DND-41 (cell line): Measurements from ENCODE around the gene CAPN14.

ENCODE experiments used
- ATAC-seq: fragments of 200-7000 bp; cut with Tn5 transposase; 3 replicates; pipeline ENCODE4 v1.9.1; 2021; ENCODE audit warnings: low read depth; ENCODE audit not compliant: insufficient read depth
- DNase-seq: peaks from one replicate; pipeline ENCODE4 v3.0.0-alpha.2; 2020
- H2AFZ ChIP-seq: 2 replicates; pipeline ENCODE4 v1.6.0; 2012; ENCODE audit warnings: low read depth, low read length
- H3K27ac ChIP-seq: 2 replicates; pipeline ENCODE4 v1.5.1; 2012; ENCODE audit warnings: low read length, inconsistent platforms
- H3K27me3 ChIP-seq: fragments of 200-600 bp; sonication (generic); 2 replicates; pipeline ENCODE4 v1.6.0; 2012; ENCODE audit warnings: low read length, mild to moderate bottlenecking, inconsistent platforms; ENCODE audit not compliant: insufficient read depth, poor library complexity
- H3K36me3 ChIP-seq: 2 replicates; pipeline ENCODE4 v1.5.1; 2012; ENCODE audit warnings: low read length, inconsistent platforms; ENCODE audit not compliant: insufficient read depth
- H3K4me1 ChIP-seq: 2 replicates; pipeline ENCODE4 v1.5.1; 2012; ENCODE audit warnings: mild to moderate bottlenecking, low read length; ENCODE audit not compliant: insufficient read depth
- H3K4me2 ChIP-seq: 2 replicates; pipeline ENCODE4 v1.6.0; 2012; ENCODE audit warnings: mild to moderate bottlenecking, moderate library complexity, low read length, inconsistent platforms; ENCODE audit not compliant: insufficient read depth
- H3K4me3 ChIP-seq, 2 experiments: fragments of 200-600 bp in 1 of 2; shearing (Covaris generic) in 1 of 2; 2 replicates each; pipeline ENCODE4 v1.5.1; 2012 to 2016; ENCODE audit warnings: inconsistent platforms in 2 of 2, low read length in 2 of 2, mild to moderate bottlenecking in 2 of 2, low read depth in 1 of 2, moderate library complexity in 1 of 2
- H3K79me2 ChIP-seq: 2 replicates; pipeline ENCODE4 v1.6.0; 2012; ENCODE audit warnings: low read length, inconsistent platforms; ENCODE audit not compliant: insufficient read depth
- H3K9ac ChIP-seq: 2 replicates; pipeline ENCODE4 v1.6.0; 2012; ENCODE audit warnings: low read depth, mild to moderate bottlenecking, inconsistent platforms, low read length, moderate library complexity
- H3K9me3 ChIP-seq: 2 replicates; pipeline ENCODE4 v1.5.1; 2012; ENCODE audit warnings: low read length, moderate library complexity, mild to moderate bottlenecking, inconsistent platforms; ENCODE audit not compliant: insufficient read depth, severe bottlenecking
- H4K20me1 ChIP-seq: 2 replicates; pipeline ENCODE4 v1.6.0; 2012; ENCODE audit warnings: low read length; ENCODE audit not compliant: insufficient read depth
- EZH2 ChIP-seq: IDR thresholded peaks from 3 replicates; pipeline ENCODE4 v1.6.1; 2012; ENCODE audit warnings: borderline replicate concordance, low read depth, mild to moderate bottlenecking, moderate library complexity, low read length, inconsistent platforms; ENCODE audit not compliant: severe bottlenecking
- TF ChIP-seq, protein P1 (sequence below): IDR thresholded peaks from 2 replicates; pipeline ENCODE4 v1.5.1; 2012; ENCODE audit warnings: borderline replicate concordance, low read length, moderate library complexity, mild to moderate bottlenecking; ENCODE audit not compliant: poor library complexity, severe bottlenecking; ENCODE audit errors: extremely low read depth

CAPN14 gene

DNA sequence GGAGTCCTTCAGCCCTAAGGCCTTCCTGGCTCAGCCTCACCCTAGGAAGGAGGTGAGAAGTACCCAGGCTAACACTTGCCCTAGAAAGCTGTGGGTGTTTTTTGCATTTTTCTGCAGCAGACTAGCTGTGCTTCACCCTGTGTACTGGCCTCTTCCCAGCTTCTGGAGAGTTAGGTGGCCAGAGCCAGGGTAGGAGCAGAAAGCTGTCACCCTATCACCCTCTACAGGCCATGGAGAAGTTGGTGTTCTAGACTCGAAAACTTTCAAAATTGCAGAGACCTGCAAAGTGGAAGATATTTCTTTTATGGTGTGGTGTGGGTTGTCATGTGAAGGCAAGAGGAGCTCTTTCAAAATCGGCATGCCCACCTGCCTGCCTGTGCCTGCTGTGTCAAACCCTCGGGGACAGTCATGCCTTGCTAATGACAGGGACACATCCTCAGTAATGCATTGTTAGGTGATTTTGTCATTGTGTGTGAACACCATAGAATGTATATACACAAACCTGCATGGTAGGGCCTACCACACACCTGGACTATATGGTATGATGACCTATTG, 46.4 kb upstream of the CAPN14 start:
- Histone ChIP-seq H3K36me3 (no peaks in the 10 kb centered on the region), H2AFZ (no peak overlapping the region), H3K9me3 (no peaks in the 10 kb centered on the region), H3K4me2 (no peak overlapping the region), H3K4me1 (no peaks in the 10 kb centered on the region), H3K9ac (no peak overlapping the region), H3K27ac (no peak overlapping the region), H4K20me1 (no peaks in the 10 kb centered on the region), H3K4me3 (no peak overlapping the region), H3K79me2 (no peaks in the 10 kb centered on the region), H3K27me3 (no peaks in the 10 kb centered on the region)
- no peak for TF ChIP-seq EZH2
- ATAC-seq (no peak), DNase-seq (no peak)

DNA sequence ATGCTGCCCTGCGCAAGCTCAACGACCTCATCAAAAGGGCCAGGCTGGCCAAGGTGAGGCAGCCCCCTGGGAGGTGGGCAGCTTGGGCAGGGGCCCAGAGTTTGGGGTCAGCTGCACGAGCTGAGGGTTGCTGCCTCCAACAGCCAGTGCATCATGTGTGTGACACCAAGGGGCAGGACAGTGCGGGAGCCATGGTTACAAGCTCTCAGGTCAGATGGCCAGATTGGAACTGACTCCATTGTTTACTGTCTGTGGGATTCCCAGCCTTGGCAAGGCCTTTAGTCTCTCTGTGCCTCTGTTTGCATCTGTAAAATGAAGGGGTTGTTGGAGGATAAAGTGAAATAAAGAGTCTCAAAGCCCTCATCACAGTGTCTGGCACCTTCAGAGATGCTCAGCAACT, 43.6 kb upstream of the CAPN14 start:
- Histone ChIP-seq H3K4me1 (no peaks in the 10 kb centered on the region), H2AFZ (no peak overlapping the region), H3K36me3 (no peaks in the 10 kb centered on the region), H3K4me3 (no peak overlapping the region), H3K4me2 (no peak overlapping the region), H4K20me1 (no peaks in the 10 kb centered on the region), H3K9ac (no peak overlapping the region), H3K79me2 (no peaks in the 10 kb centered on the region), H3K27ac (no peak overlapping the region), H3K27me3 (no peaks in the 10 kb centered on the region), H3K9me3 (no peaks in the 10 kb centered on the region)
- DNase-seq (no peak), ATAC-seq (no peak)
- TF ChIP-seq EZH2 = no peak
- TF ChIP-seq, protein P1, sequence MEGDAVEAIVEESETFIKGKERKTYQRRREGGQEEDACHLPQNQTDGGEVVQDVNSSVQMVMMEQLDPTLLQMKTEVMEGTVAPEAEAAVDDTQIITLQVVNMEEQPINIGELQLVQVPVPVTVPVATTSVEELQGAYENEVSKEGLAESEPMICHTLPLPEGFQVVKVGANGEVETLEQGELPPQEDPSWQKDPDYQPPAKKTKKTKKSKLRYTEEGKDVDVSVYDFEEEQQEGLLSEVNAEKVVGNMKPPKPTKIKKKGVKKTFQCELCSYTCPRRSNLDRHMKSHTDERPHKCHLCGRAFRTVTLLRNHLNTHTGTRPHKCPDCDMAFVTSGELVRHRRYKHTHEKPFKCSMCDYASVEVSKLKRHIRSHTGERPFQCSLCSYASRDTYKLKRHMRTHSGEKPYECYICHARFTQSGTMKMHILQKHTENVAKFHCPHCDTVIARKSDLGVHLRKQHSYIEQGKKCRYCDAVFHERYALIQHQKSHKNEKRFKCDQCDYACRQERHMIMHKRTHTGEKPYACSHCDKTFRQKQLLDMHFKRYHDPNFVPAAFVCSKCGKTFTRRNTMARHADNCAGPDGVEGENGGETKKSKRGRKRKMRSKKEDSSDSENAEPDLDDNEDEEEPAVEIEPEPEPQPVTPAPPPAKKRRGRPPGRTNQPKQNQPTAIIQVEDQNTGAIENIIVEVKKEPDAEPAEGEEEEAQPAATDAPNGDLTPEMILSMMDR = no peak

DNA sequence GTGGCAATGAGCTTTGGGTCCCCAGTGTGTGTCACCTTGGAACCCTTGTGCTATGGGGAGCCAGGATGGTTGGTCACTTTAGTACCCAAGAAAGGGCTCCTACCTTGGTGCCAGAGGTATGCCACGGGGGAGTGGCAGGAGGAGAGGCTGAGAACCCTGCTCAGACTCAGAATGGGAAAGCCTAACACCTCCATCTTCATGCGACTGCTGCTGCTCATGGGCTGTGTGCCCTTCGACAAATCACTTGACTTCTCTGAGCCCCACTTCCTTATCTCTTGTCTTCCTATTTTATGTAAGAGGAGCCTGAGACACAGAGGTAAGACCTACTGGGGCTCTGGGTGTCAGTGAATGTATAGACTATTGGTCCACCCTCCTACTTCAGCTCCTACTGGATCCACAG, 41.8 kb upstream of the CAPN14 start:
- no peaks in the 10 kb centered on the region for H3K4me1 ChIP-seq
- TF ChIP-seq, protein P1 = no peak
- no peak for TF ChIP-seq EZH2
- no peak overlapping the region for H2AFZ ChIP-seq
- H3K79me2 ChIP-seq = no peaks in the 10 kb centered on the region
- no peak for DNase-seq
- H3K27ac ChIP-seq = no peak overlapping the region
- H3K9ac ChIP-seq = no peak overlapping the region
- no peak for ATAC-seq
- no peak overlapping the region for H3K4me3 ChIP-seq
- H3K4me2 ChIP-seq = no peak overlapping the region
- no peaks in the 10 kb centered on the region for H3K36me3 ChIP-seq
- no peaks in the 10 kb centered on the region for H3K27me3 ChIP-seq
- no peaks in the 10 kb centered on the region for H4K20me1 ChIP-seq
- H3K9me3 ChIP-seq = no peaks in the 10 kb centered on the region

DNA sequence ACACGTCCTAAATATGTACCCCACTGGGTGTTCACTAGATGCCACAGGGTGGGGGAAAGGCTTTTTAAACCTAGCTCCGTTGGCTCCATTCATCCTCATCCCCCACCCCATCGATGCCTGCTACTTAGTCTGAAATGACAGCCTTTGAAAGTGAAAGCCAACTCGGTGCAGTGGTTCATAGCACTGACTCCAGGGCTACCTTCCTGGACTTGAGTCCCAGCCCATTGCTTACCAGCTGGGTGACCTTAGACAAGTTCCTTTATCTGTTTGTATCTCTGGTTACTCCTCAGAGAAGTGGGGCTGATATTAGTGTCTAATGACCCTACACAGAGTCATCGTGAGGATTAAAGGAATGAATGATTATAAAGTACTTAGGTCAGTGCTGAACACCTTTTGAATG, 41.0 kb upstream of the CAPN14 start:
- no peaks in the 10 kb centered on the region for H3K79me2 ChIP-seq
- H3K4me1 ChIP-seq = no peaks in the 10 kb centered on the region
- TF ChIP-seq, protein P1 = no peak
- TF ChIP-seq EZH2 = no peak
- H3K9me3 ChIP-seq = no peaks in the 10 kb centered on the region
- H3K9ac ChIP-seq = no peak overlapping the region
- H3K36me3 ChIP-seq = no peaks in the 10 kb centered on the region
- no peak overlapping the region for H3K4me3 ChIP-seq
- ATAC-seq (peak; percentile 48; the same call in 1 of the 3 replicates), DNase-seq (no peak)
- no peak overlapping the region for H3K4me2 ChIP-seq
- H3K27me3 ChIP-seq = no peaks in the 10 kb centered on the region
- H2AFZ ChIP-seq = no peak overlapping the region
- H3K27ac ChIP-seq = no peak overlapping the region
- H4K20me1 ChIP-seq = no peaks in the 10 kb centered on the region
